ENCODE results near the gene LGR4. TPM values are rescaled to one million over a fixed set of nuclear protein-coding genes. Genes with fewer than 3 reads are reported as not detected.

LGR4 gene
- total and polyA plus RNA-seq, 3 donors from 2014 or later = 33.0 to 120 (median 95.9) TPM

DNA sequence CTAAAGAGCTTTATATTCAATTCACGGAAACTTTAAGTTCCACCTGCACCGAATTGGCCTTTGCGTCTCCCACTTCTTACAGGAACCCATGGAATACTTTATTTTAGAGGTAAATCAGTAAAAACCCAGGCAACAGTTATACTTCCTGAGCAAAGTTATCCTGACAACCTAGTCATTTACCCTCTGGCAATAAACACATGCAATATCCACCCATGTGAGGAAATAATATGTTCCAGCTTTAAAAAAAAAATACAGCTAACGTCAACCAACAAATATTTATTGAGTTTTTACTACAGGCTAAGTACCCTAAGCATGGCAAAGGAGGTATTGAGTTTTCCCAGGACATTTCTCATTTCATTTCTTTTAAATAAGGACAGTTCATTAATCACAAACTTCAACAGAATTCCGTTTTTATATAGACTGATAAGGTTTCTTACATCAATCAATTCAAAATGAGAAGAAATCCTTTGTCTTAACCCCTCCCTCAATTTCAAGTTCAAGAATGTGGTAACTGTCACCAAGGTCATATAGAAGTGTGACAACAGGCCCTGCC lies 71.2 kb downstream of the LGR4 start:
- no peak overlapping the region for H3K4me3 ChIP-seq
- intact Hi-C loops (cut with DNase I; ENCODE audit: low total_unique reads) = no loop called here
- H3K4me1 ChIP-seq = peaks cover 16% of the 10 kb centered on the region
- no peak overlapping the region for H3K27ac ChIP-seq
- 87 to 92% methylated on average over 5 of the region's 5 CpGs for WGBS, 2 donors
- no peaks in the 10 kb centered on the region for H3K9me3 ChIP-seq
- no peak for DNase-seq
- no peaks in the 10 kb centered on the region for H3K36me3 ChIP-seq (ENCODE audit: low read depth, missing control alignments)
- no peaks in the 10 kb centered on the region for H3K27me3 ChIP-seq
- no peak for TF ChIP-seq POLR2A (IDR thresholded peaks at IDR 0.05)
- TF ChIP-seq, protein P1, sequence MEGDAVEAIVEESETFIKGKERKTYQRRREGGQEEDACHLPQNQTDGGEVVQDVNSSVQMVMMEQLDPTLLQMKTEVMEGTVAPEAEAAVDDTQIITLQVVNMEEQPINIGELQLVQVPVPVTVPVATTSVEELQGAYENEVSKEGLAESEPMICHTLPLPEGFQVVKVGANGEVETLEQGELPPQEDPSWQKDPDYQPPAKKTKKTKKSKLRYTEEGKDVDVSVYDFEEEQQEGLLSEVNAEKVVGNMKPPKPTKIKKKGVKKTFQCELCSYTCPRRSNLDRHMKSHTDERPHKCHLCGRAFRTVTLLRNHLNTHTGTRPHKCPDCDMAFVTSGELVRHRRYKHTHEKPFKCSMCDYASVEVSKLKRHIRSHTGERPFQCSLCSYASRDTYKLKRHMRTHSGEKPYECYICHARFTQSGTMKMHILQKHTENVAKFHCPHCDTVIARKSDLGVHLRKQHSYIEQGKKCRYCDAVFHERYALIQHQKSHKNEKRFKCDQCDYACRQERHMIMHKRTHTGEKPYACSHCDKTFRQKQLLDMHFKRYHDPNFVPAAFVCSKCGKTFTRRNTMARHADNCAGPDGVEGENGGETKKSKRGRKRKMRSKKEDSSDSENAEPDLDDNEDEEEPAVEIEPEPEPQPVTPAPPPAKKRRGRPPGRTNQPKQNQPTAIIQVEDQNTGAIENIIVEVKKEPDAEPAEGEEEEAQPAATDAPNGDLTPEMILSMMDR (IDR thresholded peaks at IDR 0.05) = no peak

DNA sequence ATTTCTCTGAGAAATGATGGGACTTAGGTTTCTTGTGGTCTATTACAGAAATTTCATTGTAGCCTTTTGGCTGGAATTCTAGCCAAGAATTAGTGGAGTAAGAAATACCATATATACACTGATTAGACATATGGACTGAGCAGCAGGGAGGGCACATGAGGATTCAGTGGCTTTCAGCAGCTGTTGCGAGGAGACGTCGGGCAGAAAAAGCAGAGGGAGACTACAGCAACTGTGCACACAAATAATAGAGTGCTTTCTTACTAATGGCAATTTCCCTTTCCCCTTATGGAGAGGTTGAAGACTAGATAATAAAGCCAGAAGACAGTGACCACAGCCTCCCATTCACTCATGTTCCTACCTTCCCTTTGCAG lies 74.2 kb downstream of the LGR4 start:
- TF ChIP-seq, protein P1 (IDR thresholded peaks at IDR 0.05) = no peak
- TF ChIP-seq POLR2A (IDR thresholded peaks at IDR 0.05) = no peak
- intact Hi-C loops (cut with DNase I; ENCODE audit: low total_unique reads) = no loop called here
- no peaks in the 10 kb centered on the region for H3K9me3 ChIP-seq
- H3K4me3 ChIP-seq = no peak overlapping the region
- DNase-seq = no peak
- peaks cover 31% of the 10 kb centered on the region for H3K4me1 ChIP-seq
- H3K27me3 ChIP-seq = no peaks in the 10 kb centered on the region
- H3K36me3 ChIP-seq (ENCODE audit: low read depth, missing control alignments) = no peaks in the 10 kb centered on the region
- WGBS, 2 donors = 92 to 94% methylated on average over 3 of the region's 3 CpGs
- peak overlapping the region; percentile 11 to 51 for H3K27ac ChIP-seq

DNA sequence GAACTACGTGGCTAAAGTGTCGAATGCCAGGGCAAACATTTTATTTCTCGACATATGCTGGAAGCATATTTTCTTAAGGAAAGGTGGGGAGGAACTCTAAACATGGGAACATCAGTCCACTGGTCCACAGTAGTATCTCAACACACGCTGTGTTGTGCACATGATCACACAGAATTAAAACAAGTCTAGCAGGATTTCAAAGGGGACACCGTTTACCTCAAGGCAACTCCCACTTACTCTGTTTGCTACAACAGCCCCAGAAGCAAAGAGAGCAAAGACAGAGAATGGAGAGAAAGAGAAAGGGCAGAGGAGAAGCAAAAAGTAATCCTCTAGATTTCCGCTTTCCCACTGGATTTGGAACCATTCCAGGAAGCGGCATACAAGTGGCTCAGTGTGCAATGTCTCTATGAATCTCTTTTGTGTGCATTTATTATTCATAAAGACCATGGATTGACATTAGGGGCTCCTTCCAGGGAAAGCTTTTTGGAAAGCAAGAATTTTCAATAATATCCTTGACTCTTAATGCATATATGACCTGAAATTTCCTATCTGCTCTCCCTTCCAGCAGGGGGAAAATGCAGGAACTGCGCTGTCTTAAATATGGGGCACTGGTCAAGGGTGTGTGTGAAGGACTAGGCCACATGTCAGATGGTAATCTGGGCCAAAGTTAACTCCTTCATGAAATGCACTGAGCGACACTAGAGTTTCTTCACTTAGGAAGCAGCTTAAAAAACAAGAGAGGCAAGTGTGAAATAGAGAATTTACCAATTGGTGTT lies 74.8 kb downstream of the LGR4 start:
- DNase-seq = no peak
- H3K36me3 ChIP-seq (ENCODE audit: low read depth, missing control alignments) = no peaks in the 10 kb centered on the region
- WGBS, 2 donors = 77 to 82% methylated on average over 9 of the region's 9 CpGs
- H3K27me3 ChIP-seq = no peaks in the 10 kb centered on the region
- no peak for TF ChIP-seq POLR2A (IDR thresholded peaks at IDR 0.05)
- TF ChIP-seq, protein P1 (IDR thresholded peaks at IDR 0.05) = no peak
- intact Hi-C loops (cut with DNase I; ENCODE audit: low total_unique reads) = no loop called here
- H3K4me1 ChIP-seq = peaks cover 37% of the 10 kb centered on the region
- peak overlapping the region; percentile 11 to 51 for H3K27ac ChIP-seq
- H3K9me3 ChIP-seq = no peaks in the 10 kb centered on the region
- H3K4me3 ChIP-seq = no peak overlapping the region

DNA sequence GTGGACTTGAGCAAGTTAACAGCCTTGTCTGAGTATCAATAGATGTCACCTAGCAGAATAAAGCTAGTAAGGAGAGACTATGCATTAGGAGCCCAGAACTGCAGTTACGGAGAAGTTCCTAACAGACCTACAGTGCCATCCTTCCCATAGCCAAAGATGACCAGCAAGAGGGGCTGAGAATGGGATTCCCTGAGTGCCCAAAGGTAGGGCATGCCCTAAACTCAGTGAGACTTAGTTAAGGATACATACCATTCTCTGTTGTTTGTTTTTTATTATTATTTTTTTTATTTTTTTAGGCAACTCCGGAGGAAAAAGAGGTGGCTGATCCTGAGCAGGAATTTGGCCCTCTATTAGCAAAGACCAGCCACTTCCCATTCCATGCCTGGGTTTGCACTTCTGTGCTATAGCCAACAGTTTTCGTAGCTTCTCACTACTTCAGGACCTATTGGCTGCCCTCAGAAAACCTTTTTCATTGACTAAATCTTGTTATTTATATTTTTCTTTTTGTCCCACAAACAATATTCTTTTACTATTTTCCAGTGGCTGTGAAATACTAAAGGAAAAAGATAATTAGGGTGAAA lies 76.2 kb downstream of the LGR4 start:
- Histone ChIP-seq H3K36me3 (ENCODE audit: low read depth, missing control alignments) (no peaks in the 10 kb centered on the region), H3K4me1 (peaks cover 48% of the 10 kb centered on the region), H3K4me3 (no peak overlapping the region), H3K27me3 (no peaks in the 10 kb centered on the region), H3K27ac (peak overlapping the region; percentile 47 to 73), H3K9me3 (no peaks in the 10 kb centered on the region)
- WGBS, 2 donors = 60 to 72% methylated on average over 3 of the region's 3 CpGs
- TF ChIP-seq, protein P1 (IDR thresholded peaks at IDR 0.05) = no peak
- no peak for TF ChIP-seq POLR2A (IDR thresholded peaks at IDR 0.05)
- intact Hi-C loops (cut with DNase I; ENCODE audit: low total_unique reads) = no loop called here
- no peak for DNase-seq

Data from testis (tissue), 3 donors.